Ascending aorta (tissue), 2 donors: ENCODE measurements around the gene ANKFN1. TPM values are rescaled to one million over a fixed set of nuclear protein-coding genes. Genes with fewer than 3 reads are reported as not detected.

Experiments used
- DNase-seq, 2 donors: peaks; one replicate each; pipeline ENCODE4 v3.0.0-alpha.2; 2019; ENCODE audit warnings: low spot score in 2 of 2
- H3K27ac ChIP-seq, 2 donors: fragments of 200-600 bp; sonication (generic); one replicate each; pipeline ENCODE4 v1.5.1; 2016 to 2017; ENCODE audit warnings: mild to moderate bottlenecking in 1 of 2
- H3K27me3 ChIP-seq: fragments of 200-600 bp; sonication (generic); one replicate; pipeline ENCODE4 v1.5.1; 2017
- H3K36me3 ChIP-seq, 2 donors: fragments of 200-600 bp; sonication (generic); one replicate each; pipeline ENCODE4 v1.5.1; 2016
- H3K4me1 ChIP-seq, 2 donors: fragments of 200-600 bp; sonication (generic); one replicate each; pipeline ENCODE4 v1.5.1; 2016 to 2017; ENCODE audit warnings: mild to moderate bottlenecking in 1 of 2
- H3K4me3 ChIP-seq, 2 donors: fragments of 200-600 bp; sonication (generic); one replicate each; pipeline ENCODE4 v1.5.1; 2016 to 2017; ENCODE audit warnings: mild to moderate bottlenecking in 1 of 2
- H3K9me3 ChIP-seq, 2 donors: fragments of 200-600 bp; sonication (generic); one replicate each; pipeline ENCODE4 v1.5.1; 2016
- CTCF ChIP-seq, 3 experiments: fragments of 200-600 bp in 2 of 3; fragments of 450-650 bp in 1 of 3; sonication (generic) in 2 of 3; IDR thresholded peaks; one replicate each; pipeline ENCODE4 v1.5.1; 2016 to 2019; ENCODE audit warnings: antibody characterized with exemption in 3 of 3, mild to moderate bottlenecking in 1 of 3, moderate library complexity in 1 of 3
- intact Hi-C: fragments of 100-400 bp; cut with DNase I; formaldehyde crosslinking; loops from one replicate; pipeline ENCODE4 v1.15.1; 2023
- total RNA-seq: library from RNA; depleted of rRNA; stranded (reverse); fragments of >200 nt; gene quantifications from one replicate; pipeline ENCODE4 v1.1.0, GENCODE V29; 2016

ANKFN1 gene
- total RNA-seq, 1 donor from 2014 or later: not detected

GRCh38 chr17:56175299-56175955, 22.2 kb downstream of the ANKFN1 start:
- intact Hi-C loops: no loop called here
- Histone ChIP-seq H3K27me3 (no peaks in the 10 kb centered on the region), H3K36me3 (no peaks in the 10 kb centered on the region), H3K4me1 (no peaks in the 10 kb centered on the region), H3K4me3 (no peak overlapping the region), H3K27ac (no peak overlapping the region), H3K9me3 (no peaks in the 10 kb centered on the region)
- no peak for TF ChIP-seq CTCF (IDR thresholded peaks at IDR 0.05)
- DNase-seq: no peak

- intact Hi-C loops: no loop called here
- no peaks in the 10 kb centered on the region for H3K4me1 ChIP-seq
- no peaks in the 10 kb centered on the region for H3K36me3 ChIP-seq
- no peak for DNase-seq
- no peak for TF ChIP-seq CTCF (IDR thresholded peaks at IDR 0.05)
- no peak overlapping the region for H3K27ac ChIP-seq
- H3K27me3 ChIP-seq: no peaks in the 10 kb centered on the region
- H3K9me3 ChIP-seq: no peaks in the 10 kb centered on the region
- no peak overlapping the region for H3K4me3 ChIP-seq
Measured at GRCh38 chr17:56176091-56176490, 22.8 kb downstream of the ANKFN1 start.

DNA sequence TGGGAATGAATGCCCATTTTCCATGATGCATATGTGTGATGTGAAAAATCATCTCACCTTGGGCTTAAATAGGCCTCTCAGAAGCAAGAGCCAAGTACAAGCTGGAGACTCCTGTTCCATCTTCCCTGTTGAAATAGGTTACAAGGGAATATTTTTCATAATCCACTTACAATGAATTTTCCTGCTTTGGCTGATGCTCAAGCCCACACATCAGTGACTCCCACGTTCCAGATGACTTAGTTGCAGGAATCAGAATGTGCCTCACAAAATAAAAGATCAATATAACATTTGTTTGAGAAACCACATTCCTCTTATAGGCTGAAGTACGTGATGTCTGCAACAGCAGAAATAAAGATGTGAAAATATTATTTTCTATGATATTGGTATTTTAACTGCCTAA, 24.1 kb downstream of the ANKFN1 start:
- no peaks in the 10 kb centered on the region for H3K36me3 ChIP-seq
- H3K27me3 ChIP-seq: no peaks in the 10 kb centered on the region
- no peak for TF ChIP-seq CTCF (IDR thresholded peaks at IDR 0.05)
- no peak overlapping the region for H3K4me3 ChIP-seq
- DNase-seq: no peak
- no peaks in the 10 kb centered on the region for H3K4me1 ChIP-seq
- no peak overlapping the region for H3K27ac ChIP-seq
- intact Hi-C loops: no loop called here
- no peaks in the 10 kb centered on the region for H3K9me3 ChIP-seq

DNA sequence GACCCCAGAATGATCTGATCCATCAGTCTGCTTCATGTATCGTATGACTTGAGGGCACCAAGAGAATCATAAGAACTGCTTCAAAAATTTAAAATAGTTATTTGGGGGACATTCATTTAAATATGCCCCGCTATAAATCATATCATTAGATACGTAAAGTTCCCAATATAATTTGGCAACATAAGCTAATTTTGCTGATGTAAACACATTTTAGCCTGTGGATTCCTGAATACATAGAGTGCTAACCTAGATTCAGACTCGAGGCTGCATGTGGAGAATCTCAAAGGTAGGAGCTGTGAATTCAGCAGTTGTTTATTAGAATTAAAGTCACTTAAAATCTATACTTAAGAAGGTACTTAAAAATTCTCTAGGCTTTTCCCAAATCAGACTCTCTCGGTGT, 24.9 kb downstream of the ANKFN1 start:
- TF ChIP-seq CTCF (IDR thresholded peaks at IDR 0.05): no peak
- Histone ChIP-seq H3K9me3 (no peaks in the 10 kb centered on the region), H3K27ac (no peak overlapping the region), H3K4me1 (no peaks in the 10 kb centered on the region), H3K4me3 (no peak overlapping the region), H3K27me3 (no peaks in the 10 kb centered on the region), H3K36me3 (no peaks in the 10 kb centered on the region)
- no peak for DNase-seq
- intact Hi-C loops: no loop called here

GRCh38 chr17:56182081-56182480, 28.8 kb downstream of the ANKFN1 start:
- H3K4me3 ChIP-seq: no peak overlapping the region
- DNase-seq: no peak
- no peaks in the 10 kb centered on the region for H3K9me3 ChIP-seq
- H3K4me1 ChIP-seq: no peaks in the 10 kb centered on the region
- no peak for TF ChIP-seq CTCF (IDR thresholded peaks at IDR 0.05)
- no peaks in the 10 kb centered on the region for H3K36me3 ChIP-seq
- no peaks in the 10 kb centered on the region for H3K27me3 ChIP-seq
- intact Hi-C loops: no loop called here
- H3K27ac ChIP-seq: no peak overlapping the region

DNA sequence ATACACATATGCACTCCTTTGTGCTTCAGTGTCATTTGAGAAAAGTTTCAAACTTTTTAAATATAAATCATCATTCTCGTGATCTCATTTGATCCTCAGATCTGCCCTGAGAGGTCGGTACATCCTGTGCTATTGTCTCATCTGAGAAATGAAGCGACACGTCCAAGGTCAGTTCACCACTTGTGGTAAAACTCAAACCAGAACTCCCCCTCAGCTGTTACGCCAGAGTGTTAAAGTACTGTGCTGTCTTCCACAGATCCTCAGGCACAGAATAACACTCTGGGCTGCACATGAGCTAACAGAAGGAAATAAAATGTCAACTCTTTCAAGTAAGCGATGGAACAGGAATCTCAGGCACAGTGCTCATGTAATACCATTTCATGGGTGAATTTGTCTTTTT, 31.4 kb downstream of the ANKFN1 start:
- DNase-seq: no peak
- intact Hi-C loops: no loop called here
- Histone ChIP-seq H3K27ac (no peak overlapping the region), H3K36me3 (no peaks in the 10 kb centered on the region), H3K9me3 (no peaks in the 10 kb centered on the region), H3K4me1 (no peaks in the 10 kb centered on the region), H3K4me3 (no peak overlapping the region), H3K27me3 (no peaks in the 10 kb centered on the region)
- TF ChIP-seq CTCF (IDR thresholded peaks at IDR 0.05): no peak
